Stomach (tissue), 9 donors: ENCODE results near the gene CNOT3. TPM values are rescaled to one million over a fixed set of nuclear protein-coding genes. Genes with fewer than 3 reads are reported as not detected.
"Not testable (repeated sequence)": the region's sequence is repeated elsewhere in the genome, so short reads cannot be mapped to it uniquely, and the experiment has no call there.

Experiments
- DNase-seq, 2 donors: peaks; one replicate each; pipeline versions ENCODE4 v3.0.0 to v3.0.0-alpha.2; 2013 to 2019
- H3K27ac ChIP-seq, 5 donors: fragments of 200-600 bp in 4 of 5; sonication (generic) in 4 of 5; one replicate each; pipeline ENCODE4 v1.5.1; 2013 to 2019; ENCODE audit warnings: mild to moderate bottlenecking in 1 of 5, moderate library complexity in 1 of 5
- H3K27me3 ChIP-seq, 3 donors: fragments of 200-600 bp; sonication (generic); one replicate each; pipeline ENCODE4 v1.5.1; 2017 to 2019; ENCODE audit warnings: mixed run types in 1 of 3
- H3K36me3 ChIP-seq, 4 donors: fragments of 200-600 bp; sonication (generic); 1 replicate in 3 of 4; 2 replicates in 1 of 4; pipeline ENCODE4 v1.5.1; 2016 to 2019
- H3K4me1 ChIP-seq, 4 donors: fragments of 200-600 bp; sonication (generic); one replicate each; pipeline ENCODE4 v1.5.1; 2016 to 2019
- H3K4me3 ChIP-seq, 4 donors: fragments of 200-600 bp; sonication (generic) in 3 of 4; one replicate each; pipeline ENCODE4 v1.5.1; 2016 to 2019; ENCODE audit warnings: mild to moderate bottlenecking in 1 of 4
- H3K9me3 ChIP-seq, 4 donors: fragments of 200-600 bp; sonication (generic); one replicate each; pipeline ENCODE4 v1.5.1; 2016 to 2019
- CTCF ChIP-seq, 7 experiments: fragments of 450-650 bp in 4 of 7; fragments of 200-600 bp in 3 of 7; sonication (generic) in 3 of 7; IDR thresholded peaks; one replicate each; pipeline ENCODE4 v1.5.1; 2016 to 2019; ENCODE audit warnings: antibody characterized with exemption in 7 of 7, control low read depth in 2 of 7, mild to moderate bottlenecking in 1 of 7
- EP300 ChIP-seq: sonication (generic); formaldehyde crosslinking; IDR thresholded peaks from one replicate; pipeline ENCODE4 v1.6.1; 2017; ENCODE audit warnings: antibody characterized with exemption
- POLR2A ChIP-seq, 4 donors: fragments of 450-650 bp; IDR thresholded peaks; one replicate each; pipeline ENCODE4 v1.6.1; 2016; ENCODE audit warnings: antibody characterized with exemption in 4 of 4, control low read depth in 2 of 4, mild to moderate bottlenecking in 1 of 4, moderate library complexity in 1 of 4
- POLR2AphosphoS5 ChIP-seq, 3 donors: sonication (generic); formaldehyde crosslinking; IDR thresholded peaks; one replicate each; pipeline ENCODE4 v1.6.1; 2016; ENCODE audit warnings: antibody characterized with exemption in 3 of 3
- WGBS, 5 donors: extraction: QIAGEN DNeasy Blood & Tissue Kit in 3 of 5; methylation state at CpG; one replicate each; pipeline versions ENCODE4 v1.1.5 to v1.1.7; 2013 to 2018; 5-methylcytosine and 5-hydroxymethylcytosine counted together
- intact Hi-C: fragments of 100-400 bp; cut with DNase I; formaldehyde crosslinking; loops from one replicate; pipeline ENCODE4 v1.15.1; 2023; ENCODE audit warnings: low total_unique reads
- polyA plus RNA-seq, 3 donors: library from polyadenylated mRNA; stranded (reverse); fragments of 200-250 nt; gene quantifications; one replicate each; pipeline ENCODE4 v1.2.3, GENCODE V29; 2013
- total RNA-seq, 5 donors: library from RNA; depleted of rRNA; stranded (reverse); fragments of >200 nt; gene quantifications; one replicate each; pipeline versions ENCODE4 v1.1.0 to v1.2.3, GENCODE V29; 2014 to 2016
- donor health status: healthy with polysubstance abuse.
- donor health status: Bipolar disorder and iron deficiency.
- donor health status: healthy.

Gene CNOT3
- total and polyA plus RNA-seq, 8 donors = 11.2 to 100 (median 29.2) TPM

- H3K36me3 ChIP-seq = peaks cover 3 to 33% (median 27%) of the 10 kb centered on the region in 4 donors
- H3K27me3 ChIP-seq = no peaks in the 10 kb centered on the region
- intact Hi-C loops = no loop called here
- peaks cover 19 to 31% (median 27%) of the 10 kb centered on the region in 4 donors for H3K4me1 ChIP-seq
- 89 to 93% (median 92%) methylated on average over 11 of the region's 11 CpGs for WGBS, 5 donors
- peak overlapping the region in 1 of 5 donors; percentile 99 for H3K27ac ChIP-seq
- H3K4me3 ChIP-seq = peak overlapping the region in 1 of 4 donors; percentile 79
- TF ChIP-seq EP300 = no peak
- no peak for TF ChIP-seq POLR2AphosphoS5 (IDR thresholded peaks at IDR 0.05)
- TF ChIP-seq CTCF (IDR thresholded peaks at IDR 0.05) = no peak
- no peak for TF ChIP-seq POLR2A (IDR thresholded peaks at IDR 0.05)
- DNase-seq = no peak
- no peaks in the 10 kb centered on the region for H3K9me3 ChIP-seq
These were observed 55.4 kb downstream of the CNOT3 start for GRCh38 chr19:54193011-54193410.

DNA sequence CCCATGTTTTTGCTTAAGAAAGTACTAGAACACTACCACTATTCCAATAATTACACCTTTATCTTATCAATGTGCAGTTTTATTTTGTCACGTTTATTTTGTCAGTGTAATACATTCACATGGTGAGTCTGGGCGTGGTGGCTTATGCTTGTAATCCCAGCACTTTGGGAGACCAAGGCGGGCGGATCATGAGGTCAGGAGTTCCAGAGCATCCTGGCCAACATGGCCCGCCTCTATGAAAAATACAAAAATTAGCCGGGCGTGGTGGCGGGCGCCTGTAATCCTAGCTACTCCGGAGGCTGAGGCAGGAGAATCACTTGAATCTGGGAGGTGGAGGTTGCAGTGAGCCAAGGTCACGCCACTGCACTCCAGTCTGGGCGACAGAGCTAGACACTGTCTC, 56.9 kb downstream of the CNOT3 start:
- H3K9me3 ChIP-seq, H3K27me3 ChIP-seq, DNase-seq, intact Hi-C loops, H3K4me3 ChIP-seq, H3K27ac ChIP-seq: not testable (repeated sequence)
- Histone ChIP-seq H3K36me3 (peaks cover 3 to 33% (median 27%) of the 10 kb centered on the region in 4 donors), H3K4me1 (peaks cover 10 to 21% (median 17%) of the 10 kb centered on the region in 4 donors)
- 89 to 92% (median 92%) methylated on average over 12 of the region's 12 CpGs for WGBS, 5 donors

DNA sequence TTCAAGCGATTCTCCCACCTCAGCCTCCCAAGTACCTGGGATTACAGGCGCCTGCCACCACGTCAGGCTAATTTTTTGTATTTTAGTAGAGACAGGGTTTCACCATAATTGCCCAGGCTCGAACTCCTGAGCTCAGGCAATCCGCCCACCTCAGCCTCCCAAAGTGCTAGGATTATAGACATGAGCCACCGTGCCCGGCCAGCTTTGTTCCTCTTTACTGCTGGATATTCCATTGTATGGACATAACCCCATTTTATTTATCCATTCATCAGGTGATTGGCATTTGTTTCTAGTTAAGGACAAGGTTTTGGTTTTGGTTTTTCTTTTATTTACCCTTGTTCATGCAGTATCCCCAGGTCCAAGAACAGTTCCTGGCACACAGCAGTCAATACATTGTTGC, 59.0 kb downstream of the CNOT3 start:
- Histone ChIP-seq H3K27me3 (no peaks in the 10 kb centered on the region), H3K4me3 (no peak overlapping the region), H3K36me3 (peaks cover 3 to 33% (median 29%) of the 10 kb centered on the region in 4 donors), H3K9me3 (no peaks in the 10 kb centered on the region), H3K4me1 (peaks cover 17 to 31% (median 21%) of the 10 kb centered on the region in 4 donors), H3K27ac (no peak overlapping the region)
- intact Hi-C loops = no loop called here
- WGBS, 5 donors = 93 to 96% (median 94%) methylated on average over 7 of the region's 7 CpGs
- TF ChIP-seq POLR2AphosphoS5 (IDR thresholded peaks at IDR 0.05) (no peak), CTCF (IDR thresholded peaks at IDR 0.05) (no peak), EP300 (no peak), POLR2A (IDR thresholded peaks at IDR 0.05) (no peak)
- no peak for DNase-seq

DNA sequence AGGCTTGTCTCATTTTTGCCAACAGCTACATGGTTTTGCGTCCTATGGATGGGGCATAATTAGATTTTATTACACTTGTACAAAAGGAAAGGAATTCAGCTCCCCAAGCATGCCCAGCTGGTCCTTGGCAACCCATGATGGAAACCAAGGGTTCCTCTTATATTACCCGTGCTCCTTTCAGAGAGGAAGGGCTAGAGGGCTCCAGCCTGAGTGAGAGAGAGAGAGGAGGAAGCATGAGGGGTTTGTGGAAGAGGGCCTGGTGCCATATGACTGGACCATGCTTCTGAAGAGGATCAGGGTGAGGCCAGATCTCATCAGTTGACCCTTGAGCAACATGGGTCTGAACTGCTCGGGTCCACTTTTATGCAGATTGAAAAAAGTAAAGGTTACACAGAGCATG, 59.6 kb downstream of the CNOT3 start:
- Histone ChIP-seq H3K27me3 (no peaks in the 10 kb centered on the region), H3K36me3 (peaks cover 7 to 38% (median 35%) of the 10 kb centered on the region in 4 donors), H3K4me3 (no peak overlapping the region), H3K27ac (no peak overlapping the region), H3K4me1 (peaks cover 17 to 31% (median 21%) of the 10 kb centered on the region in 4 donors), H3K9me3 (no peaks in the 10 kb centered on the region)
- no peak for DNase-seq
- 81 to 91% (median 83%) methylated on average over 3 of the region's 3 CpGs for WGBS, 5 donors
- intact Hi-C loops = no loop called here
- TF ChIP-seq CTCF (IDR thresholded peaks at IDR 0.05) (no peak), POLR2AphosphoS5 (IDR thresholded peaks at IDR 0.05) (no peak), POLR2A (IDR thresholded peaks at IDR 0.05) (no peak), EP300 (no peak)

DNA sequence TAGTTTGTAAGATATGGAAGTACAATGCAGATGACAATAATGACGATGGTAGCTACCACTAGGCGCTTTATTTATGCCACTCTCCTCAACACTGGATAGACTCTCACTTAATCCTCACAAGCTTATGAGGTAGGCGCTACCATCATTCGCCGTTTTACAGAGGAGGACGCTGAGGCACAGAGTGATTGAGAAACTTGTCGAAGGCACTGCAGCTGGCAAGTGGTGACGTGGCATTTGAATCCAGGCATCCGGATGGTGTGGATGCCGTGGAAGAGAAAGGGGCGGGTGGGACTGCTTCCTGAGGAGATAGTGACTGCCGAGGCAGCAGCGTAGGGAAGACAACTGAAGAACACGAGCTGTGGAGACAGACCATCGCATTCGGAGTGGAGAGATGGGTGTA, 61.8 kb downstream of the CNOT3 start:
- H3K36me3 ChIP-seq = peaks cover 26 to 42% (median 39%) of the 10 kb centered on the region in 4 donors
- H3K4me1 ChIP-seq = peaks cover 34 to 41% (median 36%) of the 10 kb centered on the region in 4 donors
- TF ChIP-seq POLR2AphosphoS5 (IDR thresholded peaks at IDR 0.05) = no peak
- TF ChIP-seq POLR2A (IDR thresholded peaks at IDR 0.05) = no peak
- TF ChIP-seq EP300 = no peak
- TF ChIP-seq CTCF (IDR thresholded peaks at IDR 0.05) = no peak
- no peak overlapping the region for H3K4me3 ChIP-seq
- WGBS, 5 donors = 92 to 94% (median 93%) methylated on average over 16 of the region's 16 CpGs
- intact Hi-C loops = no loop called here
- H3K27ac ChIP-seq = peak overlapping the region in 1 of 5 donors; percentile 97
- DNase-seq = no peak
- no peaks in the 10 kb centered on the region for H3K27me3 ChIP-seq
- no peaks in the 10 kb centered on the region for H3K9me3 ChIP-seq
